Esophagus muscularis mucosa (tissue), 3 donors: ENCODE data around the gene SNX9.

Experiments used
- CTCF ChIP-seq, 3 experiments: fragments of 200-600 bp in 2 of 3; fragments of 450-650 bp in 1 of 3; sonication (generic) in 2 of 3; IDR thresholded peaks; one replicate each; pipeline ENCODE4 v1.5.1; 2017 to 2019; ENCODE audit warnings: antibody characterized with exemption in 3 of 3, mild to moderate bottlenecking in 2 of 3, moderate library complexity in 1 of 3
- POLR2AphosphoS5 ChIP-seq, 2 donors: sonication (generic); formaldehyde crosslinking; IDR thresholded peaks; one replicate each; pipeline ENCODE4 v1.6.1; 2017; ENCODE audit warnings: antibody characterized with exemption in 2 of 2

GRCh38 chr6:157821342-157822033 lies 1.6 kb upstream of the SNX9 start:
- TF ChIP-seq POLR2AphosphoS5 (IDR thresholded peaks at IDR 0.05) (no peak), CTCF (IDR thresholded peaks at IDR 0.05) (no peak)
